ENCODE measurements around the gene INPP5J.
A peak's percentile ranks its signal among the peaks of the same experiment; 100 is the strongest.
"Not testable (repeated sequence)": the region's sequence is repeated elsewhere in the genome, so short reads cannot be mapped to it uniquely, and the experiment has no call there.

Gene INPP5J

GRCh38 chr22:31151872-31152271, 29.1 kb downstream of the INPP5J start:
- no peak for DNase-seq

GRCh38 chr22:31153357-31153756, 30.6 kb downstream of the INPP5J start:
- DNase-seq, result no peak

GRCh38 chr22:31154975-31155374, 32.2 kb downstream of the INPP5J start:
- no peak for DNase-seq

- no peak for DNase-seq
Measured at GRCh38 chr22:31155422-31155821, 32.7 kb downstream of the INPP5J start.

GRCh38 chr22:31160328-31160978, 37.7 kb downstream of the INPP5J start:
- peak; percentile 3 for DNase-seq

- DNase-seq, result no peak
Measured at GRCh38 chr22:31161386-31161785, 38.6 kb downstream of the INPP5J start.

- DNase-seq, result no peak
Measured at GRCh38 chr22:31162015-31162765, 39.4 kb downstream of the INPP5J start.

- no peak for DNase-seq
Measured at GRCh38 chr22:31170971-31171370, 48.2 kb downstream of the INPP5J start.

- not testable (repeated sequence) for DNase-seq
Measured at GRCh38 chr22:31171734-31172133, 49.0 kb downstream of the INPP5J start.

- peak; percentile 48 for DNase-seq
Measured at GRCh38 chr22:31173386-31174145, 50.8 kb downstream of the INPP5J start.

- DNase-seq, result no peak
Measured at GRCh38 chr22:31176923-31177322, 54.2 kb downstream of the INPP5J start.

- DNase-seq, result no peak
Measured at GRCh38 chr22:31177420-31178162, 54.8 kb downstream of the INPP5J start.

- no peak for DNase-seq
Measured at GRCh38 chr22:31178859-31179258, 56.1 kb downstream of the INPP5J start.

GRCh38 chr22:31179345-31179744, 56.6 kb downstream of the INPP5J start:
- no peak for DNase-seq

GRCh38 chr22:31184015-31184414, 61.2 kb downstream of the INPP5J start:
- no peak for DNase-seq

Measured in activated CD4-positive, alpha-beta T cell treated with anti-CD3 and anti-CD28 coated beads, Interleukin-2, Interleukin-6, amounts not matched to agents 100 ng/mL and 50 ng/mL, durations not matched to agents 16 hours and 8 hours (primary cell).